Measurements from ENCODE around the gene FNDC3A. TPM values are rescaled to one million over a fixed set of nuclear protein-coding genes. Genes with fewer than 3 reads are reported as not detected.
A peak's percentile ranks its signal among the peaks of the same experiment; 100 is the strongest.

The FNDC3A gene
- polyA plus RNA-seq, 1 of the 3 experiments (the other 2 are of a cell fraction): 27.7 TPM

DNA sequence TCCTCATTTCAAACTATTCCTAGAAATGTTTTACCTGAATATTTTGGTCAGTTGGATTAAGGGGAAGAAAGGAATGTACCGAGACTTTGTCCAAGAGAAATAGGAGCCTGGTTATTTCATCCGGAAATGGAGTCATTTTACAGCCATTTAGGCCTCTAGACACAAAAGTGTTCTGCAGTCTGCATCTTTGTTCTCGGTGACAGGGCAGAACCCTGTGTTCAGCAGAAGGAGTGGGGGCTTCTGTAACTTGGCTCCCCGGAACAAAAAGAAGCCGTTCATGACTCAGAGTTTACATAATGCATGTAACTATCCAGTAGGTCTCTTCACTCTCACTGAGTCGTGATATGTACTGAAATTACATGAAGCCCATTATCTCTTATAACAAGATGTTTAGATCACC, 21.6 kb upstream of the FNDC3A start:
- no peak for DNase-seq
- CTCF ChIA-PET: interaction anchor here (1.1 to 1.9 kb wide), 2 partner anchors 13 to 373 kb away, joined by 3 to 5 read pairs; no protein-coding TSS in a partner anchor

DNA sequence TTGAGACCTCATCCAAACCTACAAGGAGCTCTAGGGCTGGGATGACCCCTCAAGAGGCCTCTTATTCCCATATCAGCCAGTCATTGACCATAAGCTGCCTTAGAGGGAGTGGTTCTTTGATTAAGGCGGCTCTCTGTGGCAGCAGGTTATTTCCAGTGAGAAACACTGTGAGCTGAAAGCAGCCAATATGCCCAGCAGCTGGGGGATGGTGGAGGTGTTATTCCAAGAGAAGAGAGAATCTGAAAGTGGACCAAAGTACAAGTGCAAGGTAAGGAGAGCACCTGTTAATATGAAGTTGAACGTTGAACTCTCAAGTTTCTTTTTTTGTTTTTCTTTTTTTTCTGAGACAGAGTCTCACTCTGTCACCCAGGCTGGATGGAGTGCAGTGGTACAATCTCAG, 20.2 kb upstream of the FNDC3A start:
- H3K79me2 ChIP-seq (ENCODE audit: insufficient read depth): no peaks in the 10 kb centered on the region
- WGBS (ENCODE audit: low lambda C conversion rate): 91% methylated on average over 2 of the region's 2 CpGs
- no peak for DNase-seq
- H3K9me3 ChIP-seq: no peaks in the 10 kb centered on the region
- no peaks in the 10 kb centered on the region for H3F3A ChIP-seq (replicated peaks; ENCODE audit: insufficient read depth)
- H2AFZ ChIP-seq (ENCODE audit: low read depth): no peak overlapping the region
- no peak overlapping the region for H3K27ac ChIP-seq (ENCODE audit: low read depth in 2 of 2, low read length in 1 of 2)
- H3K4me2 ChIP-seq: no peak overlapping the region
- TF ChIP-seq RFX5 (IDR thresholded peaks at IDR 0.05; ENCODE audit: low read length) (no peak), JUND (IDR thresholded peaks at IDR 0.05) (no peak)
- CTCF ChIA-PET: interaction anchor here (1.1 to 1.9 kb wide), 2 partner anchors 11 to 110 kb away, joined by 3 to 5 read pairs; no protein-coding TSS in a partner anchor
- H3K9me2 ChIP-seq: no peaks in the 10 kb centered on the region
- POLR2A ChIA-PET: no interaction called here
- H4K20me1 ChIP-seq (ENCODE audit: insufficient read depth): no peaks in the 10 kb centered on the region
- H3K4me3 ChIP-seq (ENCODE audit: low read depth in 2 of 2, low read length in 1 of 2): no peak overlapping the region
- H3K36me3 ChIP-seq (replicated peaks in 1 of 2; ENCODE audit: control insufficient read depth in 1 of 2, insufficient read depth in 2 of 2, low read length in 1 of 2): no peaks in the 10 kb centered on the region
- no peaks in the 10 kb centered on the region for H3K27me3 ChIP-seq (ENCODE audit: insufficient read depth)
- H3K9ac ChIP-seq: no peak overlapping the region
- peaks cover 0 to 4% of the 10 kb centered on the region in 2 experiments; a peak in 3 of 4 replicates for H3K4me1 ChIP-seq (ENCODE audit: control insufficient read depth in 1 of 2, insufficient read depth in 2 of 2, low read depth in 1 of 2, low read length in 1 of 2)

More for the DNA sequence above, 21.6 kb upstream of the FNDC3A start:
- H3K36me3 ChIP-seq (replicated peaks in 1 of 2; ENCODE audit: control insufficient read depth in 1 of 2, insufficient read depth in 2 of 2, low read length in 1 of 2): no peaks in the 10 kb centered on the region
- no peak overlapping the region for H3K9ac ChIP-seq
- H3K4me3 ChIP-seq (ENCODE audit: low read depth in 2 of 2, low read length in 1 of 2): no peak overlapping the region
- 68% methylated on average over 6 of the region's 6 CpGs for WGBS (ENCODE audit: low lambda C conversion rate)
- peak overlapping the region; percentile 12; the same call in 1 of the 2 replicates for H2AFZ ChIP-seq (ENCODE audit: low read depth)
- POLR2A ChIA-PET: no interaction called here
- H3K79me2 ChIP-seq (ENCODE audit: insufficient read depth): no peaks in the 10 kb centered on the region
- no peaks in the 10 kb centered on the region for H4K20me1 ChIP-seq (ENCODE audit: insufficient read depth)
- H3K4me2 ChIP-seq: no peak overlapping the region
- H3K27ac ChIP-seq (ENCODE audit: low read depth in 2 of 2, low read length in 1 of 2): peak overlapping the region in 1 of 2 experiments; percentile 19; a peak in 1 of 4 replicates
- H3K9me3 ChIP-seq: no peaks in the 10 kb centered on the region
- TF ChIP-seq FOSL2 (IDR thresholded peaks at IDR 0.05; ENCODE audit: borderline replicate concordance, low read depth) (0 out of 2 replicates have a peak, but pooled peaks have one; percentile 8), IRF3 (IDR thresholded peaks at IDR 0.05; ENCODE audit: low read depth, low read length) (no peak), CTCF (IDR thresholded peaks at IDR 0.05) (no peak), MEF2A (IDR thresholded peaks at IDR 0.05; ENCODE audit: borderline replicate concordance, low read depth) (no peak)
- TF ChIP-seq, protein P1, sequence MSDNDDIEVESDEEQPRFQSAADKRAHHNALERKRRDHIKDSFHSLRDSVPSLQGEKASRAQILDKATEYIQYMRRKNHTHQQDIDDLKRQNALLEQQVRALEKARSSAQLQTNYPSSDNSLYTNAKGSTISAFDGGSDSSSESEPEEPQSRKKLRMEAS (IDR thresholded peaks at IDR 0.05; ENCODE audit: low read depth): no peak
- H3K27me3 ChIP-seq (ENCODE audit: insufficient read depth): no peaks in the 10 kb centered on the region
- H3K9me2 ChIP-seq: no peaks in the 10 kb centered on the region
- peaks cover 0 to 5% of the 10 kb centered on the region in 2 experiments; a peak in 3 of 4 replicates for H3K4me1 ChIP-seq (ENCODE audit: control insufficient read depth in 1 of 2, insufficient read depth in 2 of 2, low read depth in 1 of 2, low read length in 1 of 2)
- no peaks in the 10 kb centered on the region for H3F3A ChIP-seq (replicated peaks; ENCODE audit: insufficient read depth)

DNA sequence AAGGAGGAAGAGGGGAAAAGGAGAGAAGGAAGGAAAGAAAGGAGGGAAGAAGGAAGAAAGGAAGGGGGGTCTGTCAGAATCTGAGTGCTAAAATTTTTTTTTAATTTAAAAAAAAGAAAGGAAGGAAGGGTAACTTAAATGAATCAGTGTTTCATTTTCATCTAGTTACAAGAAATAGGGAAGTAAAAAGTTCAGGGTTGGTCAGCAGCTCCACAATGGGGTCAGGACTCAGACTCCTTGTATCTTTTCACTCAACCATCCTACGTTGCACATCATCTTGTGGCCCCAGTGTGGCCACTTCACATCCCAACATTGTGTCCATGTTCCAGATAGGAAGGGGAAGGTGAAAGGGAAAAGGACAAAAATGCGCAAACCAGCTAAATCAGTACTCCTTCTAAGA, 14.3 kb upstream of the FNDC3A start:
- H3K79me2 ChIP-seq (ENCODE audit: insufficient read depth): no peaks in the 10 kb centered on the region
- TF ChIP-seq EZH2phosphoT487 (IDR thresholded peaks at IDR 0.05; ENCODE audit: borderline replicate concordance, low read depth) (no peak), NFIC (IDR thresholded peaks at IDR 0.05; ENCODE audit: borderline replicate concordance) (no peak)
- TF ChIP-seq, protein P2, sequence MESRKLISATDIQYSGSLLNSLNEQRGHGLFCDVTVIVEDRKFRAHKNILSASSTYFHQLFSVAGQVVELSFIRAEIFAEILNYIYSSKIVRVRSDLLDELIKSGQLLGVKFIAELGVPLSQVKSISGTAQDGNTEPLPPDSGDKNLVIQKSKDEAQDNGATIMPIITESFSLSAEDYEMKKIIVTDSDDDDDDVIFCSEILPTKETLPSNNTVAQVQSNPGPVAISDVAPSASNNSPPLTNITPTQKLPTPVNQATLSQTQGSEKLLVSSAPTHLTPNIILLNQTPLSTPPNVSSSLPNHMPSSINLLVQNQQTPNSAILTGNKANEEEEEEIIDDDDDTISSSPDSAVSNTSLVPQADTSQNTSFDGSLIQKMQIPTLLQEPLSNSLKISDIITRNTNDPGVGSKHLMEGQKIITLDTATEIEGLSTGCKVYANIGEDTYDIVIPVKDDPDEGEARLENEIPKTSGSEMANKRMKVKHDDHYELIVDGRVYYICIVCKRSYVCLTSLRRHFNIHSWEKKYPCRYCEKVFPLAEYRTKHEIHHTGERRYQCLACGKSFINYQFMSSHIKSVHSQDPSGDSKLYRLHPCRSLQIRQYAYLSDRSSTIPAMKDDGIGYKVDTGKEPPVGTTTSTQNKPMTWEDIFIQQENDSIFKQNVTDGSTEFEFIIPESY (IDR thresholded peaks at IDR 0.05; ENCODE audit: borderline replicate concordance, low read depth): no peak
- H3K27ac ChIP-seq (ENCODE audit: low read depth in 2 of 2, low read length in 1 of 2): no peak overlapping the region
- H3K9ac ChIP-seq: no peak overlapping the region
- DNase-seq: no peak
- no peak overlapping the region for H3K4me3 ChIP-seq (ENCODE audit: low read depth in 2 of 2, low read length in 1 of 2)
- CTCF ChIA-PET: no interaction called here
- POLR2A ChIA-PET: no interaction called here
- no peaks in the 10 kb centered on the region for H3K36me3 ChIP-seq (replicated peaks in 1 of 2; ENCODE audit: control insufficient read depth in 1 of 2, insufficient read depth in 2 of 2, low read length in 1 of 2)
- no CpG with 5 or more reads among the region's 2 CpGs for WGBS (ENCODE audit: low lambda C conversion rate)
- H3K9me2 ChIP-seq: no peaks in the 10 kb centered on the region
- H4K20me1 ChIP-seq (ENCODE audit: insufficient read depth): no peaks in the 10 kb centered on the region
- H2AFZ ChIP-seq (ENCODE audit: low read depth): no peak overlapping the region
- H3K27me3 ChIP-seq (ENCODE audit: insufficient read depth): no peaks in the 10 kb centered on the region
- no peak overlapping the region for H3K4me2 ChIP-seq
- H3K9me3 ChIP-seq: no peaks in the 10 kb centered on the region
- H3K4me1 ChIP-seq (ENCODE audit: control insufficient read depth in 1 of 2, insufficient read depth in 2 of 2, low read depth in 1 of 2, low read length in 1 of 2): no peaks in the 10 kb centered on the region; a peak in 1 of 4 replicates
- no peaks in the 10 kb centered on the region for H3F3A ChIP-seq (replicated peaks; ENCODE audit: insufficient read depth)

Measured in SK-N-SH (cell line).